Esophagus (tissue), 2 donors: Measurements from ENCODE around the gene MAN2C1. TPM values are rescaled to one million over a fixed set of nuclear protein-coding genes. Genes with fewer than 3 reads are reported as not detected.

Source experiments
- H3K27ac ChIP-seq, 2 donors: one replicate each; pipeline ENCODE4 v1.5.1; 2013; ENCODE audit warnings: low read depth in 2 of 2, mild to moderate bottlenecking in 2 of 2, inconsistent platforms in 1 of 2, low read length in 1 of 2, moderate library complexity in 1 of 2
- H3K27me3 ChIP-seq, 2 donors: one replicate each; pipeline ENCODE4 v1.6.1; 2013; ENCODE audit warnings: low read length in 2 of 2, control low read depth in 1 of 2, mild to moderate bottlenecking in 1 of 2; ENCODE audit not compliant: insufficient read depth in 2 of 2, control insufficient read depth in 1 of 2
- H3K36me3 ChIP-seq, 2 donors: one replicate each; pipeline ENCODE4 v1.6.1; 2013; ENCODE audit warnings: low read length in 1 of 2; ENCODE audit not compliant: control insufficient read depth in 2 of 2, insufficient read depth in 2 of 2
- H3K4me1 ChIP-seq, 2 donors: one replicate each; pipeline ENCODE4 v1.6.1; 2013; ENCODE audit warnings: low read length in 1 of 2; ENCODE audit not compliant: control insufficient read depth in 2 of 2, insufficient read depth in 2 of 2
- H3K4me3 ChIP-seq, 2 donors: one replicate each; pipeline ENCODE4 v1.5.1; 2013; ENCODE audit warnings: low read length in 2 of 2, mild to moderate bottlenecking in 2 of 2, low read depth in 1 of 2, moderate library complexity in 1 of 2
- H3K9me3 ChIP-seq, 2 donors: one replicate each; pipeline ENCODE4 v1.6.1; 2013; ENCODE audit warnings: mild to moderate bottlenecking in 2 of 2, low read depth in 1 of 2, low read length in 1 of 2, moderate library complexity in 1 of 2; ENCODE audit not compliant: control insufficient read depth in 2 of 2, insufficient read depth in 1 of 2
- WGBS, 2 donors: extraction: QIAGEN DNeasy Blood & Tissue Kit; methylation state at CpG; one replicate each; pipeline ENCODE4 v1.1.7; 2013; 5-methylcytosine and 5-hydroxymethylcytosine counted together
- polyA plus RNA-seq, 2 donors: library from polyadenylated mRNA; stranded (reverse); fragments of 200-250 nt; gene quantifications; one replicate each; pipeline ENCODE4 v1.2.3, GENCODE V29; 2013
- donor health status: healthy with polysubstance abuse.
- donor health status: Bipolar disorder and iron deficiency.

Gene MAN2C1
- polyA plus RNA-seq, 2 donors, result 107 to 185 TPM

DNA sequence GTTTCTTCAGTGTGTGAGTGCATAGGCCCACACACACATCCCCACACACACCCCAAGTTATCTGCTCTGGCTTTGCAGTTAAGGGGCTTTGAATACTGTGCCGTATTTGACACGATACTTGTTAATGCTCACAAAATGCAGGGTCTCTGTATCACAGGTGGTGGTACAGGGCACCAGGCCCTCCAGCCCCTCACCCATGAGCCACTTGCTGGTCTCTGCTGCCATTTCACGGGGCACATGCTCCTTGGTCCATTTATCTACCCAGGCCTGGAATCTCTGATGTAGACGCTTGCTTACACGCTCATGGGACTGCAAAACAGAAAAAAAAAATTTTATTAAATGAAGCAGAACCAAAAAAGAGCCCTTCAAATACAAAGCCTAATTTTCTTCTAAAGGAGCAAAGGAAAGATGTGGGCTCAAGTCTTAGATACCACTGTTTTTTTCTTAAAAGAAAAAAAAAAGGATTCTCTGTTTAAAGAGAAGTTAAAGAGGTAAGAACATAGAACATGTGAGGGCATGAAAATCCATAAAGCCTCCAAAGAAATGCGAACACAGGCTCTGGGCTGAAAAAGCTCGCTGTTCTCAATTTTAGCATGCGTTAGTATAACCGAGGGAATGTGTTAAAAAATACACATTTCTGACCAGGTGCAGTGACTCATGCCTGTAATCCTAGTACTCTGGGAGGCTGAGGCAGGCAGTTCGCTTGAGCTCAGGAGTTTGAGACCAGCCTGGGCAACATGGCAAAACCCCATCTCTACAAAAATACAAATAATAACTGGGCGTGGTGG lies 3.7 kb upstream of the MAN2C1 start:
- Histone ChIP-seq H3K27me3 (no peaks in the 10 kb centered on the region), H3K36me3 (peaks cover 15 to 16% of the 10 kb centered on the region in 2 donors), H3K9me3 (no peaks in the 10 kb centered on the region), H3K27ac (peak overlapping the region in 1 of 2 donors; percentile 33), H3K4me1 (peaks cover 2 to 8% of the 10 kb centered on the region in 2 donors), H3K4me3 (no peak overlapping the region)
- WGBS, 2 donors, result 66 to 84% methylated on average over 11 of the region's 11 CpGs

- Histone ChIP-seq H3K36me3 (peaks cover 15 to 18% of the 10 kb centered on the region in 2 donors), H3K27me3 (no peaks in the 10 kb centered on the region)
Measured at GRCh38 chr15:75371486-75371885, 3.1 kb upstream of the MAN2C1 start.

DNA sequence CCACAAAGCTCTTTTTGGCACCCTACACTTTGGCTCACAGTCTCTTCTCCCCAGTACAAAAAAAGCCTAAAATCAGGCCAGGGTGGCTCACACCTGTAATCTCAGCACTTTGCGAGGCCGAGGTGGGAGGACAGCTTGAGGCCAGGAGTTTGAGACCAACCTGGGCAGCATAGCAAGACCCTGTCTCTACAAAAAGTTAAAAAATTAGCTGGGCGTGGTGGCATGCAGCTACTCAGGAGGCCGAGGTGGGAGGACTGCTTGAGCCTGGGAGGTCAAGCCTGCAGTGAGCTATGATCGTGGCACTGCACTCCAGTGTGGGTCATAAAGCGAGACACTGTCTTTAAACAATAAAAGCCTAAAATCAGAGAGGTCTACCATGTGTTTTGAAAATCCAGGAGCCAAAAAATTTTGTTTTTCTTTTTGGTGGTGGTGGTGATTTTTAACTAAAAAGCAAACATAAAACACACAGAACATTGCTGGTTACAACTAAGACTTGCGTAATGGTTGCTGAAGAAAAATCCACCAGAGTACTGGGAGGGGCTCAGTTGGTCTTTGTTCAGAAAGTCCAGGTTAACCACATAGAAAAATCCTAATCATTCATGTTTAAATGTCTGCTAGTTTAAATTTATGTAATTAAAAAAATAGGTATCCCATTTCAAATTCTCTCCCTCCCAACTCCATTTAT lies 1.6 kb upstream of the MAN2C1 start:
- H3K27me3 ChIP-seq, result no peaks in the 10 kb centered on the region
- WGBS, 2 donors, result 92 to 95% methylated on average over 7 of the region's 7 CpGs
- no peak overlapping the region for H3K27ac ChIP-seq
- peaks cover 2 to 8% of the 10 kb centered on the region in 2 donors for H3K4me1 ChIP-seq
- no peaks in the 10 kb centered on the region for H3K9me3 ChIP-seq
- peaks cover 12 to 26% of the 10 kb centered on the region in 2 donors for H3K36me3 ChIP-seq
- no peak overlapping the region for H3K4me3 ChIP-seq

More at GRCh38 chr15:75371486-75371885, 3.1 kb upstream of the MAN2C1 start:
- WGBS, 2 donors, result 54 to 67% methylated on average over 1 of the region's 1 CpG
- H3K4me3 ChIP-seq, result no peak overlapping the region
- peaks cover 2 to 8% of the 10 kb centered on the region in 2 donors for H3K4me1 ChIP-seq
- peak overlapping the region in 1 of 2 donors; percentile 33 for H3K27ac ChIP-seq
- no peaks in the 10 kb centered on the region for H3K9me3 ChIP-seq

DNA sequence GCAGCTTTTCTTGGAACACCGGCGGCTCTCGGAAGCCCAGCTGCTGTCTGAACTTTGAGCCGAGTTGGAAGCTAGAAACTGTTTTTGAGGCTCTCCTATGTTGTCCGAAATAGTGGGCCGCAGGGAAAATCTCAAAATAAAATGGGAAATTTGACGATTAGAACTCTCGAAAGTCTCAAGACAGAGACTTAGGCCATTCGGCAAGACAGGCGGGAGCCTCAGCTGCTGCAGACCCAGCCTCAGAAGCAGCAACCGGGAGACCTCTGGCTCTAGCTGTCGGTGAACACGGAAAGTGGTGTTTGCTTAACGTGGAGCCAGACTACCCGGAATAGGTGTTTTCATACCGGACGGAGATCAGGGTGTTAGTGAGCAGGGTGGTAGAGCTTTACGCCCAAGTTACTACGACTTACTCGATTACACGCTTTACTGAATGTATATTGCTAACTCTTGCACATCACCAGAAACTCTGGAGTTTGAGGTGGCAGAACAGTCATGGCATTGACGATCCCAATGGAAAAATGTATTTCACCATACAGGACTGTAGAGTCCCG lies 357 bp upstream of the MAN2C1 start:
- Histone ChIP-seq H3K27ac (peak overlapping the region; percentile 97 to 99), H3K36me3 (peaks cover 11 to 26% of the 10 kb centered on the region in 2 donors), H3K4me3 (peak overlapping the region; percentile 81 to 83), H3K9me3 (no peaks in the 10 kb centered on the region), H3K4me1 (peaks cover 2 to 8% of the 10 kb centered on the region in 2 donors), H3K27me3 (no peaks in the 10 kb centered on the region)
- WGBS, 2 donors, result 4 to 5% methylated on average over 23 of the region's 23 CpGs

- H3K27ac ChIP-seq, result peak overlapping the region in 1 of 2 donors; percentile 97
- H3K9me3 ChIP-seq, result no peaks in the 10 kb centered on the region
- no peaks in the 10 kb centered on the region for H3K27me3 ChIP-seq
- H3K4me3 ChIP-seq, result peak overlapping the region; percentile 81 to 83
- 37 to 40% methylated on average over 7 of the region's 7 CpGs for WGBS, 2 donors
- peaks cover 11 to 27% of the 10 kb centered on the region in 2 donors for H3K36me3 ChIP-seq
- H3K4me1 ChIP-seq, result peaks cover 2 to 8% of the 10 kb centered on the region in 2 donors
Measured at GRCh38 chr15:75367406-75367912, 948 bp downstream of the MAN2C1 start.

DNA sequence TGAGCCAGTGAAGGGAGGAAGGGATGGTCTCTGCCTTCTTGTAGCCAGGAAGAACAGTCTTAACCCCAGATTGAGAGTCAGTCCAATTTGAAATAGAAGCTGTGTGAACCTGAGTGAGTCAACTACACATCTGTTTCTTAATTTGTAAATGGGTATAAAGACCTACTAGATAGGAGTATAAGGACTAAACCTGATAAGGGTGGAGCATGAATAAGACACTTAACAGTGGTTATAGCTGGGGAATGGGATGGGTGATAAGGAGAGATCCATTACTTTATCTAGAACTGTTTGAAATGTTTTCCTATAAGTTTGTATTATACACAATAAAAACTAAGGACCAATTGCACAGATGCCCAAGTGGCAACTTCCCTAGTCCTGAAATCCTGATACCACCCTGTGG lies 1.4 kb downstream of the MAN2C1 start:
- no peaks in the 10 kb centered on the region for H3K27me3 ChIP-seq
- peaks cover 2 to 8% of the 10 kb centered on the region in 2 donors for H3K4me1 ChIP-seq
- H3K9me3 ChIP-seq, result no peaks in the 10 kb centered on the region
- peaks cover 11 to 30% of the 10 kb centered on the region in 2 donors for H3K36me3 ChIP-seq
- H3K27ac ChIP-seq, result peak overlapping the region in 1 of 2 donors; percentile 97
- H3K4me3 ChIP-seq, result no peak overlapping the region

GRCh38 chr15:75366163-75366562 lies 2.2 kb downstream of the MAN2C1 start:
- H3K9me3 ChIP-seq, result no peaks in the 10 kb centered on the region
- peaks cover 2 to 8% of the 10 kb centered on the region in 2 donors for H3K4me1 ChIP-seq
- H3K27me3 ChIP-seq, result no peaks in the 10 kb centered on the region
- H3K27ac ChIP-seq, result no peak overlapping the region
- H3K4me3 ChIP-seq, result no peak overlapping the region
- peaks cover 7 to 33% of the 10 kb centered on the region in 2 donors for H3K36me3 ChIP-seq
- 90 to 93% methylated on average over 3 of the region's 3 CpGs for WGBS, 2 donors

DNA sequence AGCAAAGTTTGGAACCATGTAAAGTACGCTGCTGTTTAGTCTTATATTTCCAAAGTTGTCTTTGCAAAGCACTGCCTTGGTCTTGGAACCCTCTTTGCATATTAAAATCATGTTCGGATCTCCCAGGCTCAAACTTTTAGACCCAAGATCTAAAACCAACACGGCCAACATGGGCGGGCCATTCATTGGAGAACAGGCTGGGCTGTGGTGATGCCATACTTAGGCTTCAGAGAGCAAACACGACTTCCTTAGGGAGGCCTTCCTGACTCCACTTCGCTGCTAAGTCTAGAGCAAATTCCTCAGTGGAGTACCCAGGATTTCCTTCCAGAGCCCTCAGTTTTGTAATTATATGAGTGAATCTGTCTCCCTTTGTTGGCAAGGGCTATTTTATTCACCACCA lies 3.5 kb downstream of the MAN2C1 start:
- no peak overlapping the region for H3K4me3 ChIP-seq
- no peaks in the 10 kb centered on the region for H3K9me3 ChIP-seq
- H3K4me1 ChIP-seq, result peaks cover 2 to 8% of the 10 kb centered on the region in 2 donors
- H3K36me3 ChIP-seq, result peaks cover 7 to 39% of the 10 kb centered on the region in 2 donors
- no peak overlapping the region for H3K27ac ChIP-seq
- WGBS, 2 donors, result 93 to 94% methylated on average over 6 of the region's 6 CpGs
- H3K27me3 ChIP-seq, result no peaks in the 10 kb centered on the region

- Histone ChIP-seq H3K4me3 (no peak overlapping the region), H3K27ac (no peak overlapping the region), H3K4me1 (peaks cover 0 to 6% of the 10 kb centered on the region in 2 donors), H3K27me3 (no peaks in the 10 kb centered on the region), H3K9me3 (no peaks in the 10 kb centered on the region), H3K36me3 (peaks cover 12 to 49% of the 10 kb centered on the region in 2 donors)
- 92 to 95% methylated on average over 9 of the region's 9 CpGs for WGBS, 2 donors
Measured at GRCh38 chr15:75363786-75364185, 4.6 kb downstream of the MAN2C1 start.
